CD4-positive, alpha-beta T cell (primary cell): ENCODE results near the gene MICAL3. TPM values are rescaled to one million over a fixed set of nuclear protein-coding genes. Genes with fewer than 3 reads are reported as not detected.
"Not testable (repeated sequence)": the region's sequence is repeated elsewhere in the genome, so short reads cannot be mapped to it uniquely, and the experiment has no call there.

Experiments
- ATAC-seq: fragments of 200-7000 bp; cut with Tn5 transposase; one replicate; pipeline ENCODE4 v1.10.0; 2022; ENCODE audit warnings: mild to moderate bottlenecking; ENCODE audit not compliant: poor library complexity
- CTCF ChIA-PET: fragments of 350-600 bp; sonication (Branson Sonifier 250); formaldehyde crosslinking; loops from one replicate; lab custom pipeline; 2021; ENCODE audit warnings: antibody characterized with exemption, inconsistent platforms; lab: Charles Lee
- POLR2A ChIA-PET: fragments of 350-600 bp; sonication (Branson Sonifier 250); formaldehyde crosslinking; loops from one replicate; lab custom pipeline; 2021; ENCODE audit warnings: antibody characterized with exemption, inconsistent platforms; lab: Charles Lee
- DNase-seq, 14 experiments: peaks; one replicate each; pipeline ENCODE4 v3.0.0-alpha.2; 2013 to 2020; ENCODE audit warnings: mixed read lengths in 2 of 14
- H3K27ac ChIP-seq, 2 donors: one replicate each; pipeline versions ENCODE4 v1.5.1 to v1.7.0; 2013; ENCODE audit warnings: low read length in 2 of 2, low read depth in 1 of 2, mild to moderate bottlenecking in 1 of 2
- H3K27me3 ChIP-seq, 2 experiments: 1 replicate in 1 of 2; 2 replicates in 1 of 2; pipeline versions ENCODE4 v1.6.1 to v1.7.0; 2013; ENCODE audit warnings: low read length in 2 of 2, control low read depth in 1 of 2, mild to moderate bottlenecking in 1 of 2, moderate library complexity in 1 of 2; ENCODE audit not compliant: insufficient read depth in 2 of 2, control insufficient read depth in 1 of 2
- H3K36me3 ChIP-seq: one replicate; pipeline ENCODE4 v1.6.1; 2013; ENCODE audit warnings: low read length, control low read depth; ENCODE audit not compliant: insufficient read depth
- H3K4me1 ChIP-seq: one replicate; pipeline ENCODE4 v1.6.1; 2013; ENCODE audit warnings: low read length, control low read depth; ENCODE audit not compliant: insufficient read depth
- H3K4me3 ChIP-seq: one replicate; pipeline ENCODE4 v1.5.1; 2013; ENCODE audit warnings: mild to moderate bottlenecking, low read length, moderate library complexity
- H3K9me3 ChIP-seq, 2 experiments: 1 replicate in 1 of 2; 2 replicates in 1 of 2; pipeline versions ENCODE4 v1.6.1 to v1.7.0; 2013; ENCODE audit warnings: low read length in 2 of 2, mild to moderate bottlenecking in 2 of 2, control low read depth in 1 of 2, moderate library complexity in 1 of 2; ENCODE audit not compliant: control insufficient read depth in 1 of 2, insufficient read depth in 1 of 2
- H3K27ac Mint-ChIP-seq: one replicate; pipeline ENCODE4 v1.8.0; 2020; ENCODE audit warnings: mixed read lengths
- H3K27me3 Mint-ChIP-seq: one replicate; pipeline ENCODE4 v1.8.0; 2021; ENCODE audit warnings: mixed read lengths
- H3K36me3 Mint-ChIP-seq: one replicate; pipeline ENCODE4 v1.8.0; 2021; ENCODE audit warnings: low read depth, mixed read lengths
- H3K4me1 Mint-ChIP-seq: one replicate; pipeline ENCODE4 v1.8.0; 2021; ENCODE audit warnings: low read depth, mixed read lengths
- H3K4me3 Mint-ChIP-seq: one replicate; pipeline ENCODE4 v1.8.0; 2020; ENCODE audit warnings: mild to moderate bottlenecking, mixed read lengths
- H3K9me3 Mint-ChIP-seq: one replicate; pipeline ENCODE4 v1.8.0; 2020; ENCODE audit warnings: mixed read lengths
- intact Hi-C, 2 experiments: fragments of 100-400 bp; cut with DNase I in 1 of 2; cut with micrococcal nuclease in 1 of 2; formaldehyde crosslinking; loops; one replicate each; pipeline versions ENCODE4 v1.15.1 to v1.9.0; 2023 to 2025; cut with DNase I, micrococcal nuclease
- polyA plus RNA-seq, 2 donors: library from polyadenylated mRNA; unstranded; fragments of 120-200 nt; gene quantifications; one replicate each; pipeline ENCODE4 v1.2.1, GENCODE V29; 2013
- total RNA-seq, 174 experiments: library from RNA in 2 of 174; stranded (reverse) in 2 of 174; gene quantifications; one replicate each; pipeline ENCODE4 v1.2.3 and lab custom pipeline; 2021 to 2026
- TF ChIP-seq, protein P1 (sequence below): fragments of 200-600 bp; IDR thresholded peaks from one replicate; pipeline ENCODE4 v1.8.0; 2022; ENCODE audit warnings: antibody characterized with exemption, mild to moderate bottlenecking

Gene MICAL3, protein sequence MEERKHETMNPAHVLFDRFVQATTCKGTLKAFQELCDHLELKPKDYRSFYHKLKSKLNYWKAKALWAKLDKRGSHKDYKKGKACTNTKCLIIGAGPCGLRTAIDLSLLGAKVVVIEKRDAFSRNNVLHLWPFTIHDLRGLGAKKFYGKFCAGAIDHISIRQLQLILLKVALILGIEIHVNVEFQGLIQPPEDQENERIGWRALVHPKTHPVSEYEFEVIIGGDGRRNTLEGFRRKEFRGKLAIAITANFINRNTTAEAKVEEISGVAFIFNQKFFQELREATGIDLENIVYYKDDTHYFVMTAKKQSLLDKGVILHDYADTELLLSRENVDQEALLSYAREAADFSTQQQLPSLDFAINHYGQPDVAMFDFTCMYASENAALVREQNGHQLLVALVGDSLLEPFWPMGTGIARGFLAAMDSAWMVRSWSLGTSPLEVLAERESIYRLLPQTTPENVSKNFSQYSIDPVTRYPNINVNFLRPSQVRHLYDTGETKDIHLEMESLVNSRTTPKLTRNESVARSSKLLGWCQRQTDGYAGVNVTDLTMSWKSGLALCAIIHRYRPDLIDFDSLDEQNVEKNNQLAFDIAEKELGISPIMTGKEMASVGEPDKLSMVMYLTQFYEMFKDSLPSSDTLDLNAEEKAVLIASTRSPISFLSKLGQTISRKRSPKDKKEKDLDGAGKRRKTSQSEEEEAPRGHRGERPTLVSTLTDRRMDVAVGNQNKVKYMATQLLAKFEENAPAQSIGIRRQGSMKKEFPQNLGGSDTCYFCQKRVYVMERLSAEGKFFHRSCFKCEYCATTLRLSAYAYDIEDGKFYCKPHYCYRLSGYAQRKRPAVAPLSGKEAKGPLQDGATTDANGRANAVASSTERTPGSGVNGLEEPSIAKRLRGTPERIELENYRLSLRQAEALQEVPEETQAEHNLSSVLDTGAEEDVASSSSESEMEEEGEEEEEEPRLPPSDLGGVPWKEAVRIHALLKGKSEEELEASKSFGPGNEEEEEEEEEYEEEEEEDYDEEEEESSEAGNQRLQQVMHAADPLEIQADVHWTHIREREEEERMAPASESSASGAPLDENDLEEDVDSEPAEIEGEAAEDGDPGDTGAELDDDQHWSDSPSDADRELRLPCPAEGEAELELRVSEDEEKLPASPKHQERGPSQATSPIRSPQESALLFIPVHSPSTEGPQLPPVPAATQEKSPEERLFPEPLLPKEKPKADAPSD (N-terminal part only)
- total RNA-seq (1 to 10 TPM; 9.4 to 9.9 TPM), total RNA-seq (lab: John Stamatoyannopoulos, UW) (5.5 to 55.9 (median 22.5) reads per million in 172 experiments)
- 7.3 TPM for polyA plus RNA-seq (2013, experiment 1 of 2)
- 9.9 TPM for polyA plus RNA-seq (2013, experiment 2 of 2)

DNA sequence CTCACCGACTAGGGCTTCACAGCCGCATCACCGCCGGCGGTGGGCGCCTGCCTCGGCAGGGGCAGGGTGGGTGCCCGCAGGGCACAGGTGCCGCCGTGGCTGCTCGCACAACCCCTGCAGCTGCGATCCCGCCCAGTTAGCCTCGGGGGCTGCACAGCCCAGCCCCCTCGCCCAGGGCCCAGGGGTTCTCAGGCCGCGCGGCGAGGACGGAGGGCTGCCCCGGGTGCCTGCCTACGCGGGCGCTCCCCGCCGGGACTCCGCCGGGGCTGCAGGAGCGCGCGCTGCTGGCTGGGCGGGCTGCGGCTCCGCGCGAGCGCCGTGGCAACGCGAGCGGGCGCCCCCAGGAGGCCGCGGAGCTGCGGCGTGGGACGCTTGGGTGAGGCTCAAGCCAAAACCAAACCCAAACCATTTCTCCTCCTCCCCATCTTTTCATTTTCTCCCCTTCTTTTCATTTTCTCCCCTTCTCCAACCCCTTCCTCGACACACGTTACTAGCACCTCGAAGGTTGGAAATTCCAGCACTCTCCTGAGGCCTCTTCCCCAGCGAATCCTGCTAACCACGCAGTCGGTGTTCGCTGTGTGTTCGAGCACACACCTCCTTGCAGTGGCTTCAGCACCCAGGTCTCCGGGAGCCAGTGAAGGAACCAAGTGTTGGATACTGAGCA, at the start of gene MICAL3:
MICAL3 (minus strand) TSS at position 286 of the 664 bp plus-strand sequence. CDS start 117,749 bp downstream, outside the sequence.
- peak; percentile 92 for ATAC-seq
- TF ChIP-seq, protein P1, sequence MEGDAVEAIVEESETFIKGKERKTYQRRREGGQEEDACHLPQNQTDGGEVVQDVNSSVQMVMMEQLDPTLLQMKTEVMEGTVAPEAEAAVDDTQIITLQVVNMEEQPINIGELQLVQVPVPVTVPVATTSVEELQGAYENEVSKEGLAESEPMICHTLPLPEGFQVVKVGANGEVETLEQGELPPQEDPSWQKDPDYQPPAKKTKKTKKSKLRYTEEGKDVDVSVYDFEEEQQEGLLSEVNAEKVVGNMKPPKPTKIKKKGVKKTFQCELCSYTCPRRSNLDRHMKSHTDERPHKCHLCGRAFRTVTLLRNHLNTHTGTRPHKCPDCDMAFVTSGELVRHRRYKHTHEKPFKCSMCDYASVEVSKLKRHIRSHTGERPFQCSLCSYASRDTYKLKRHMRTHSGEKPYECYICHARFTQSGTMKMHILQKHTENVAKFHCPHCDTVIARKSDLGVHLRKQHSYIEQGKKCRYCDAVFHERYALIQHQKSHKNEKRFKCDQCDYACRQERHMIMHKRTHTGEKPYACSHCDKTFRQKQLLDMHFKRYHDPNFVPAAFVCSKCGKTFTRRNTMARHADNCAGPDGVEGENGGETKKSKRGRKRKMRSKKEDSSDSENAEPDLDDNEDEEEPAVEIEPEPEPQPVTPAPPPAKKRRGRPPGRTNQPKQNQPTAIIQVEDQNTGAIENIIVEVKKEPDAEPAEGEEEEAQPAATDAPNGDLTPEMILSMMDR = peak; percentile 33

DNA sequence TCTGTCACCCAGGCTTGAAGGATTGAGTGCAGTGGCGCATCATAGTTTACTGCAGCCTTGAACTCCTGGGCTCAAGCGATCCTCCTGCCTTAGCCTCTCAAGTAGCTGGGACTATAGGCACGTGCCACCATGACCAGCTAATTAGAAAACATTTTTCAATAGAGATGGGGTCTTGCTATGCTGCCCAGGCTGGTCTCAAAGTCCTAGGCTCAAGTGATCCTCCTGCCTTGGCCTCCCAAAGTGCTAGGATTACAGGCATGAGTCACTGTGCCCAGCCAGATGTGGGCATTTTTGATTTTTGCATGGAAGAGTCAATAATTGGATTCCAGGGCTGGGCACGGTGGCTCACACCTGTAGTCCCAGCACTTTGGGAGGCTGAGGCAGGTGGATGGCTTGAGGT, 49.6 kb upstream of the MICAL3 start:
- H3K27me3 Mint-ChIP-seq, H3K27me3 ChIP-seq, POLR2A ChIA-PET, H3K4me3 ChIP-seq, DNase-seq, H3K27ac Mint-ChIP-seq, H3K27ac ChIP-seq, H3K9me3 ChIP-seq, H3K9me3 Mint-ChIP-seq, ATAC-seq, intact Hi-C loops, H3K4me3 Mint-ChIP-seq, H3K36me3 ChIP-seq: not testable (repeated sequence)
- H3K36me3 Mint-ChIP-seq = peaks cover 12% of the 10 kb centered on the region
- CTCF ChIA-PET = interaction anchor here (5.0 kb wide), 1 partner anchor 244 kb away, joined by 50 read pairs; no protein-coding TSS in a partner anchor
- peaks cover 27% of the 10 kb centered on the region for H3K4me1 Mint-ChIP-seq
- peaks cover 21% of the 10 kb centered on the region for H3K4me1 ChIP-seq

More for the DNA sequence above, at the start of gene MICAL3:
- Mint-ChIP-seq H3K4me1 (peaks cover 4% of the 10 kb centered on the region), H3K27me3 (peaks cover 69% of the 10 kb centered on the region), H3K36me3 (no peaks in the 10 kb centered on the region), H3K27ac (no peak within 1 kb of the TSS), H3K9me3 (no peaks in the 10 kb centered on the region), H3K4me3 (peak within 1 kb of the TSS; percentile 88)
- Histone ChIP-seq H3K4me3 (peak within 1 kb of the TSS; percentile 47), H3K4me1 (peaks cover 16% of the 10 kb centered on the region), H3K36me3 (no peaks in the 10 kb centered on the region), H3K27ac (no peak within 1 kb of the TSS), H3K9me3 (no peaks in the 10 kb centered on the region), H3K27me3 (peaks cover 17 to 22% of the 10 kb centered on the region in 2 experiments)
- ChIA-PET CTCF (interaction anchor here (0.6 to 1.4 kb wide), 4 partner anchors 34 to 662 kb away, joined by 3 to 16 read pairs (median 4); no protein-coding TSS in a partner anchor), POLR2A (interaction anchor here (0.6 to 2.2 kb wide), 3 partner anchors 23 to 189 kb away, joined by 3 to 7 read pairs (median 4); partner anchors contain the start of gene PEX26)
- intact Hi-C loops = loop anchor here in 1 of 2 experiments (1.0 kb wide), 1 partner anchor 194 kb away; no protein-coding TSS in a partner anchor
- DNase-seq = peak in 13 of 14 experiments; percentile 33 to 85 (median 57)

DNA sequence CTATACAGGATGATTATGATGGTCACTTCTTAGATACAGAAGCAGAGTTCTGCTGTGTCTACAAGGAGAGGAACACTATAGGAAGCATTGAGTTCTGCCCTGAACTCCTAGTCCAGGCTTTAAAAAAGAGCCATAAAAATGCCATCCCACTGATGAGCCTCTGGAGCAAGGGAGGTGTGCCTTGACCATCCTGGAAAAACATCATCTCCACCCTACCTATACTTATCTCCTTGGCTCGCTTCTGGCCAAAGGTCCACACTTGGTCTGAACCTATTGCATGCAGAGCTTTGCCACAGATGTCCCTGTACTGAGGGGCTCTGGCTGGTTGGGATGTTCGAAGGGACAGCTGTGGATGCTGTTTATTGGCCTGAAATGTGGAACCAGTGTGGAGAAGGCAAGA, 49.1 kb upstream of the MICAL3 start:
- Histone ChIP-seq H3K36me3 (no peaks in the 10 kb centered on the region), H3K4me1 (peaks cover 16% of the 10 kb centered on the region), H3K27ac (no peak overlapping the region), H3K9me3 (no peaks in the 10 kb centered on the region), H3K4me3 (no peak overlapping the region), H3K27me3 (no peaks in the 10 kb centered on the region)
- H3K27ac Mint-ChIP-seq = no peak overlapping the region
- no peak overlapping the region for H3K4me3 Mint-ChIP-seq
- ChIA-PET CTCF (interaction anchor here (5.0 kb wide), 1 partner anchor 243 kb away, joined by 50 read pairs; no protein-coding TSS in a partner anchor), POLR2A (interaction anchor here (0.6 kb wide), 1 partner anchor 241 kb away, joined by 3 read pairs; no protein-coding TSS in a partner anchor)
- intact Hi-C loops = no loop called here
- peaks cover 8% of the 10 kb centered on the region for H3K36me3 Mint-ChIP-seq
- TF ChIP-seq, protein P1 = no peak
- no peak for DNase-seq
- H3K27me3 Mint-ChIP-seq = peaks cover 1% of the 10 kb centered on the region
- H3K4me1 Mint-ChIP-seq = peaks cover 23% of the 10 kb centered on the region
- ATAC-seq = no peak
- no peaks in the 10 kb centered on the region for H3K9me3 Mint-ChIP-seq
